ENCODE results near the gene SLC4A11. TPM values are rescaled to one million over a fixed set of nuclear protein-coding genes. Genes with fewer than 3 reads are reported as not detected.

SLC4A11 gene
- total and polyA plus RNA-seq, 10 of the 15 experiments (the other 5 are each of a cell fraction or from before 2014, with no cell fraction given) = 0.07 to 2.3 (median 1.1) TPM

DNA sequence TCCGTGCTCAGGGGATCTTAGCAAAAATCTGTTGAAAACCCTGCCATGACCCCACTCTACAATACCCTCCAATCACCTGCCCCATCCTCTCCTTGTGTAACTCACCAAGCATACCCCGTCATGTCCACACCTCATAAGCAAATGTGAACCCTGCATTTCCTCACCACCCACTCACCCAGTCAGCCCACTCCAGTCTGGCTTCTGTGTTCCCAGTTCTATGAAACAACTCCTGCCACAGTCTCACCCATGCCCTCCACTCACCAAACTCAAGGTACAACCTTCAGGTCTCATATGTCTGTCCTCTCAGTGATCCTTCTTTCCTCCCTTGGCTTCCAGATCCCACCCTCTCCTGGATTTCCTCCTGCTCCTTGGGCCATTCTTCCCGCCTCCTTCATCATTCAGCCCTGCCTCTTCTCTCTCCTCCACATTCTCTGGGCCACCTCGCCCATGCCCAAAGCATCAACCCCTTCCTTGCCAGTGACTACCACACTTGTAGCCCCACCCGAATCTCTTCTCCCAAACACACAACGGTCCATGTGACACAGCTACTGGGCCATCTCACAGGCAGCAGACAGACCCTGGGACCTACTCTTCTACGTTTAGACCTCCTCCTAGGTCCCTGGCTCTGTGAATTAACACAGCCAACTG, 43.3 kb downstream of the SLC4A11 start:
- ChIA-PET SMC1A (ENCODE audit: uncharacterized antibody, unreplicated experiment) (no interaction called here), RAD21 (ENCODE audit: unreplicated experiment) (no interaction called here), POLR2A (no interaction called here), CTCF (no interaction called here)
- Histone ChIP-seq H3K27me3 (replicated peaks in 1 of 2; ENCODE audit: control insufficient read depth in 2 of 2, insufficient read depth in 2 of 2, low read length in 1 of 2) (no peaks in the 10 kb centered on the region), H3K4me1 (ENCODE audit: control insufficient read depth, insufficient read depth, low read length) (no peaks in the 10 kb centered on the region), H3K79me2 (ENCODE audit: control insufficient read depth, insufficient read depth, low read length) (no peaks in the 10 kb centered on the region), H3K4me2 (ENCODE audit: control insufficient read depth, insufficient read depth) (no peak overlapping the region), H3K4me3 (no peak overlapping the region), H3K27ac (ENCODE audit: control insufficient read depth, insufficient read depth) (no peak overlapping the region), H2AFZ (ENCODE audit: control insufficient read depth, low read depth, low read length) (no peak overlapping the region), H3K9me3 (replicated peaks; ENCODE audit: control insufficient read depth, insufficient read depth, low read length) (no peaks in the 10 kb centered on the region), H4K20me1 (ENCODE audit: control insufficient read depth, insufficient read depth) (no peaks in the 10 kb centered on the region), H3K36me3 (ENCODE audit: control insufficient read depth in 2 of 2, insufficient read depth in 2 of 2, low read length in 1 of 2) (peaks cover 11 to 37% of the 10 kb centered on the region in 2 experiments; a peak in 3 of 4 replicates), H3K9ac (ENCODE audit: control insufficient read depth, insufficient read depth, low read length) (no peak overlapping the region)
- no peak for ATAC-seq
- intact Hi-C loops (cut with micrococcal nuclease; ENCODE audit: unreplicated experiment) (no loop called here), in situ Hi-C loops (cut with MboI) (no loop called here)
- TF ChIP-seq, protein P1, sequence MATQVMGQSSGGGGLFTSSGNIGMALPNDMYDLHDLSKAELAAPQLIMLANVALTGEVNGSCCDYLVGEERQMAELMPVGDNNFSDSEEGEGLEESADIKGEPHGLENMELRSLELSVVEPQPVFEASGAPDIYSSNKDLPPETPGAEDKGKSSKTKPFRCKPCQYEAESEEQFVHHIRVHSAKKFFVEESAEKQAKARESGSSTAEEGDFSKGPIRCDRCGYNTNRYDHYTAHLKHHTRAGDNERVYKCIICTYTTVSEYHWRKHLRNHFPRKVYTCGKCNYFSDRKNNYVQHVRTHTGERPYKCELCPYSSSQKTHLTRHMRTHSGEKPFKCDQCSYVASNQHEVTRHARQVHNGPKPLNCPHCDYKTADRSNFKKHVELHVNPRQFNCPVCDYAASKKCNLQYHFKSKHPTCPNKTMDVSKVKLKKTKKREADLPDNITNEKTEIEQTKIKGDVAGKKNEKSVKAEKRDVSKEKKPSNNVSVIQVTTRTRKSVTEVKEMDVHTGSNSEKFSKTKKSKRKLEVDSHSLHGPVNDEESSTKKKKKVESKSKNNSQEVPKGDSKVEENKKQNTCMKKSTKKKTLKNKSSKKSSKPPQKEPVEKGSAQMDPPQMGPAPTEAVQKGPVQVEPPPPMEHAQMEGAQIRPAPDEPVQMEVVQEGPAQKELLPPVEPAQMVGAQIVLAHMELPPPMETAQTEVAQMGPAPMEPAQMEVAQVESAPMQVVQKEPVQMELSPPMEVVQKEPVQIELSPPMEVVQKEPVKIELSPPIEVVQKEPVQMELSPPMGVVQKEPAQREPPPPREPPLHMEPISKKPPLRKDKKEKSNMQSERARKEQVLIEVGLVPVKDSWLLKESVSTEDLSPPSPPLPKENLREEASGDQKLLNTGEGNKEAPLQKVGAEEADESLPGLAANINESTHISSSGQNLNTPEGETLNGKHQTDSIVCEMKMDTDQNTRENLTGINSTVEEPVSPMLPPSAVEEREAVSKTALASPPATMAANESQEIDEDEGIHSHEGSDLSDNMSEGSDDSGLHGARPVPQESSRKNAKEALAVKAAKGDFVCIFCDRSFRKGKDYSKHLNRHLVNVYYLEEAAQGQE (IDR thresholded peaks at IDR 0.05; ENCODE audit: low read depth, low read length) = no peak
- TF ChIP-seq, protein P2, sequence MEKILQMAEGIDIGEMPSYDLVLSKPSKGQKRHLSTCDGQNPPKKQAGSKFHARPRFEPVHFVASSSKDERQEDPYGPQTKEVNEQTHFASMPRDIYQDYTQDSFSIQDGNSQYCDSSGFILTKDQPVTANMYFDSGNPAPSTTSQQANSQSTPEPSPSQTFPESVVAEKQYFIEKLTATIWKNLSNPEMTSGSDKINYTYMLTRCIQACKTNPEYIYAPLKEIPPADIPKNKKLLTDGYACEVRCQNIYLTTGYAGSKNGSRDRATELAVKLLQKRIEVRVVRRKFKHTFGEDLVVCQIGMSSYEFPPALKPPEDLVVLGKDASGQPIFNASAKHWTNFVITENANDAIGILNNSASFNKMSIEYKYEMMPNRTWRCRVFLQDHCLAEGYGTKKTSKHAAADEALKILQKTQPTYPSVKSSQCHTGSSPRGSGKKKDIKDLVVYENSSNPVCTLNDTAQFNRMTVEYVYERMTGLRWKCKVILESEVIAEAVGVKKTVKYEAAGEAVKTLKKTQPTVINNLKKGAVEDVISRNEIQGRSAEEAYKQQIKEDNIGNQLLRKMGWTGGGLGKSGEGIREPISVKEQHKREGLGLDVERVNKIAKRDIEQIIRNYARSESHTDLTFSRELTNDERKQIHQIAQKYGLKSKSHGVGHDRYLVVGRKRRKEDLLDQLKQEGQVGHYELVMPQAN (conservative IDR thresholded peaks at IDR 0.05) = no peak
- no peak for TF ChIP-seq DPF2 (IDR thresholded peaks at IDR 0.05)
- TF ChIP-seq CREM (IDR thresholded peaks at IDR 0.05; ENCODE audit: low read depth) = no peak
- TF ChIP-seq CEBPB (IDR thresholded peaks at IDR 0.05; ENCODE audit: borderline replicate concordance in 1 of 2, low read depth in 2 of 2, low read length in 2 of 2) = no peak
- TF ChIP-seq EP300 (IDR thresholded peaks at IDR 0.05; ENCODE audit: borderline replicate concordance in 1 of 2, control insufficient read depth in 1 of 2, low read depth in 2 of 2, low read length in 2 of 2) = no peak
- no peak for TF ChIP-seq NFYA (IDR thresholded peaks at IDR 0.05; ENCODE audit: borderline replicate concordance, low read depth, low read length)
- TF ChIP-seq, protein P3, sequence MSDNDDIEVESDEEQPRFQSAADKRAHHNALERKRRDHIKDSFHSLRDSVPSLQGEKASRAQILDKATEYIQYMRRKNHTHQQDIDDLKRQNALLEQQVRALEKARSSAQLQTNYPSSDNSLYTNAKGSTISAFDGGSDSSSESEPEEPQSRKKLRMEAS (IDR thresholded peaks at IDR 0.05; ENCODE audit: low read depth, low read length) = no peak
- TF ChIP-seq, protein P4, sequence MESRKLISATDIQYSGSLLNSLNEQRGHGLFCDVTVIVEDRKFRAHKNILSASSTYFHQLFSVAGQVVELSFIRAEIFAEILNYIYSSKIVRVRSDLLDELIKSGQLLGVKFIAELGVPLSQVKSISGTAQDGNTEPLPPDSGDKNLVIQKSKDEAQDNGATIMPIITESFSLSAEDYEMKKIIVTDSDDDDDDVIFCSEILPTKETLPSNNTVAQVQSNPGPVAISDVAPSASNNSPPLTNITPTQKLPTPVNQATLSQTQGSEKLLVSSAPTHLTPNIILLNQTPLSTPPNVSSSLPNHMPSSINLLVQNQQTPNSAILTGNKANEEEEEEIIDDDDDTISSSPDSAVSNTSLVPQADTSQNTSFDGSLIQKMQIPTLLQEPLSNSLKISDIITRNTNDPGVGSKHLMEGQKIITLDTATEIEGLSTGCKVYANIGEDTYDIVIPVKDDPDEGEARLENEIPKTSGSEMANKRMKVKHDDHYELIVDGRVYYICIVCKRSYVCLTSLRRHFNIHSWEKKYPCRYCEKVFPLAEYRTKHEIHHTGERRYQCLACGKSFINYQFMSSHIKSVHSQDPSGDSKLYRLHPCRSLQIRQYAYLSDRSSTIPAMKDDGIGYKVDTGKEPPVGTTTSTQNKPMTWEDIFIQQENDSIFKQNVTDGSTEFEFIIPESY (IDR thresholded peaks at IDR 0.05) = no peak
- TF ChIP-seq, protein P5, sequence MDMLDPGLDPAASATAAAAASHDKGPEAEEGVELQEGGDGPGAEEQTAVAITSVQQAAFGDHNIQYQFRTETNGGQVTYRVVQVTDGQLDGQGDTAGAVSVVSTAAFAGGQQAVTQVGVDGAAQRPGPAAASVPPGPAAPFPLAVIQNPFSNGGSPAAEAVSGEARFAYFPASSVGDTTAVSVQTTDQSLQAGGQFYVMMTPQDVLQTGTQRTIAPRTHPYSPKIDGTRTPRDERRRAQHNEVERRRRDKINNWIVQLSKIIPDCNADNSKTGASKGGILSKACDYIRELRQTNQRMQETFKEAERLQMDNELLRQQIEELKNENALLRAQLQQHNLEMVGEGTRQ (IDR thresholded peaks at IDR 0.05; ENCODE audit: borderline replicate concordance, low read depth, low read length) = no peak
- TF ChIP-seq STAT3 (IDR thresholded peaks at IDR 0.05; ENCODE audit: low read depth, low read length) = no peak
- no peak for FAIRE-seq
- no peak for DNase-seq (ENCODE audit: low read depth, low spot score)
- WGBS (ENCODE audit: insufficient coverage, insufficient replicate concordance, low lambda C conversion rate, missing lambda C conversion rate) = 91% methylated on average over 7 of the region's 7 CpGs
- no TSS peak for BruUV-seq (replicated peaks)

Data from GM12878 (cell line).